Measurements from ENCODE around the gene TAS1R2. TPM values are rescaled to one million over a fixed set of nuclear protein-coding genes. Genes with fewer than 3 reads are reported as not detected.

The TAS1R2 gene
- total and polyA plus RNA-seq, 9 of the 15 experiments (the other 6 are each of a cell fraction or from before 2014, with no cell fraction given): not detected

GRCh38 chr1:18884419-18884717 is 24.9 kb upstream of the TAS1R2 start:
- intact Hi-C loops (cut with micrococcal nuclease) (loop anchor here (1.0 kb wide), 1 partner anchor 29 kb away; no protein-coding TSS in a partner anchor), in situ Hi-C loops (cut with MboI) (loop anchor here (10.0 kb wide), 2 partner anchors 360 to 770 kb away; no protein-coding TSS in a partner anchor)
- POLR2A ChIA-PET: interaction anchor here (0.6 to 1.1 kb wide), 5 partner anchors 9 to 358 kb away, joined by 3 to 5 read pairs (median 3); no protein-coding TSS in a partner anchor
- TF ChIP-seq HDGF (IDR thresholded peaks at IDR 0.05) (0 out of 2 replicates have a peak, but pooled peaks have one; percentile 4), ZKSCAN3 (CRISPR knock-in tag; IDR thresholded peaks at IDR 0.05) (no peak)
- DNase-seq (ENCODE audit: extremely low read depth in 1 of 4, low spot score in 3 of 4): no peak
- no peaks in the 10 kb centered on the region for H3K27me3 ChIP-seq (ENCODE audit: control insufficient read depth in 2 of 2, insufficient read depth in 2 of 2, low read length in 2 of 2)
- no peak overlapping the region for H3K9ac ChIP-seq (ENCODE audit: insufficient read depth in 1 of 2, low read depth in 2 of 2, low read length in 2 of 2)
- peaks cover 0 to 13% of the 10 kb centered on the region in 2 experiments; a peak in 1 of 5 replicates for H3K4me1 ChIP-seq (replicated peaks in 1 of 2; ENCODE audit: control insufficient read depth in 2 of 2, insufficient read depth in 2 of 2, low read length in 2 of 2)
- no peak overlapping the region for H3K27ac ChIP-seq (ENCODE audit: extremely low read depth, low read depth, low read length)
- no peak overlapping the region for H3K4me2 ChIP-seq (ENCODE audit: insufficient read depth, low read length)
- H3K36me3 ChIP-seq (ENCODE audit: control insufficient read depth, insufficient read depth, low read length): peaks cover 12% of the 10 kb centered on the region; the same call in 1 of the 3 replicates
- peaks cover 3% of the 10 kb centered on the region; the same call in 1 of the 2 replicates for H4K20me1 ChIP-seq (replicated peaks; ENCODE audit: control insufficient read depth, insufficient read depth, low read length)
- H3K79me2 ChIP-seq (ENCODE audit: control insufficient read depth, insufficient read depth, low read length): no peaks in the 10 kb centered on the region
- H3K4me3 ChIP-seq: no peak overlapping the region
- WGBS (ENCODE audit: insufficient coverage, low coverage, missing lambda C conversion rate): 21% methylated on average over 4 of the region's 4 CpGs
- FAIRE-seq: no peak
- no TSS peak for BruUV-seq (replicated peaks)
- no peak overlapping the region for H2AFZ ChIP-seq (ENCODE audit: low read depth, low read length)
- peak; percentile 25; the same call in 2 of the 3 replicates for ATAC-seq
- H3K9me3 ChIP-seq (replicated peaks; ENCODE audit: control insufficient read depth, insufficient read depth, low read depth, low read length): no peaks in the 10 kb centered on the region
- CTCF ChIA-PET (ENCODE audit: low intra/inter-chr PET ratio): interaction anchor here (0.7 to 7.0 kb wide), 7 partner anchors 18 to 766 kb away, joined by 3 to 108 read pairs (median 5); partner anchors contain the start of gene ALDH4A1
- H3K9me1 ChIP-seq (ENCODE audit: control insufficient read depth, insufficient read depth, low read length): no peaks in the 10 kb centered on the region

DNA sequence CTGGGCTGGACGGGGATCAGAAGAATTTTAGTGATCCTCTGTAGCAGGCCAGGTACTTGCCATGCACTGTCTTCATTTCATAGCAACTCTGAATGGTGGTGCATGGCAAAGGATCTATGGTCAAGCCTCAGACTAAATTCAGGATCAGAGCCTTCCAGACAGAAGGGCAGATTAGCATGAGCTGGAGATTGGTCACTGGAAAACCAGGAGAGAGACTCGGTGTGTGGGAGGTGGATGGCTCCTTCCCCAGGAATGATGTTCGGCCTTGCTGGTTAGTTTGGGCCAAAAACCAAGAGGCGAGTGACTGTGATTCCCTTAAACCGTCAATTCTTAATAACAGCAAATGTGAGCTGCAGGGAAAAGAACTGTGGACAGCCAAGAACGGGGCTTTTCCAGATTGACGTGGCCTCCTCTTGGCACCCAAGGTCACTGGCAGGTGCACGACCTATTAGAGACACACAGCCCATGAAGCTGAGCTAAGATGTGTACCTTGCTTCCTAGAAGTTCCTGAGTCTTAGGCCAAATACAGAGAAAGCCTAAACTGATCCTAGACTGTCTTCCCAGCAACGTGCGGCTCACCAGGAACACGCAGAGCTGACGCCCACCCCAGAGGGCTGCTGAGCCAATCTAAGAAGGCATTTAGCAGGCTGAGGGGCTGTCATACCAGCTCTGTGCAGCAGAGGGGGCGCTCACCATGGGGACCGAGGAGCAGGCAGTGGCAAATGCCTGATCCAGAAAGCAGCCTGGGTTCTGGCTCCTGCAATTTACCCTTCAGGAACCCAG is 24.4 kb upstream of the TAS1R2 start:
- Histone ChIP-seq H3K9me1 (ENCODE audit: control insufficient read depth, insufficient read depth, low read length) (no peaks in the 10 kb centered on the region), H3K79me2 (ENCODE audit: control insufficient read depth, insufficient read depth, low read length) (no peaks in the 10 kb centered on the region), H3K9ac (ENCODE audit: insufficient read depth in 1 of 2, low read depth in 2 of 2, low read length in 2 of 2) (no peak overlapping the region), H3K27me3 (ENCODE audit: control insufficient read depth in 2 of 2, insufficient read depth in 2 of 2, low read length in 2 of 2) (no peaks in the 10 kb centered on the region), H3K4me1 (replicated peaks in 1 of 2; ENCODE audit: control insufficient read depth in 2 of 2, insufficient read depth in 2 of 2, low read length in 2 of 2) (peaks cover 0 to 15% of the 10 kb centered on the region in 2 experiments; a peak in 1 of 5 replicates), H3K36me3 (ENCODE audit: control insufficient read depth, insufficient read depth, low read length) (peaks cover 12% of the 10 kb centered on the region; the same call in 1 of the 3 replicates), H3K9me3 (replicated peaks; ENCODE audit: control insufficient read depth, insufficient read depth, low read depth, low read length) (no peaks in the 10 kb centered on the region), H2AFZ (ENCODE audit: low read depth, low read length) (no peak overlapping the region), H3K4me2 (ENCODE audit: insufficient read depth, low read length) (no peak overlapping the region), H3K27ac (ENCODE audit: extremely low read depth, low read depth, low read length) (no peak overlapping the region), H3K4me3 (no peak overlapping the region), H4K20me1 (replicated peaks; ENCODE audit: control insufficient read depth, insufficient read depth, low read length) (peaks cover 3% of the 10 kb centered on the region; the same call in 1 of the 2 replicates)
- intact Hi-C loops (cut with micrococcal nuclease) (loop anchor here (1.0 kb wide), 1 partner anchor 29 kb away; no protein-coding TSS in a partner anchor), in situ Hi-C loops (cut with MboI) (loop anchor here (10.0 kb wide), 2 partner anchors 361 to 771 kb away; no protein-coding TSS in a partner anchor)
- ChIA-PET POLR2A (interaction anchor here (0.6 to 0.7 kb wide), 3 partner anchors 9 to 76 kb away, joined by 3 to 4 read pairs (median 4); no protein-coding TSS in a partner anchor), CTCF (ENCODE audit: low intra/inter-chr PET ratio) (interaction anchor here (0.6 to 7.0 kb wide), 7 partner anchors 19 to 767 kb away, joined by 3 to 108 read pairs (median 5); partner anchors contain the start of gene ALDH4A1)
- ATAC-seq: peak; percentile 94
- WGBS (ENCODE audit: insufficient coverage, low coverage, missing lambda C conversion rate): 28% methylated on average over 14 of the region's 14 CpGs
- DNase-seq (ENCODE audit: extremely low read depth in 1 of 4, low spot score in 3 of 4): peak; percentile 79 to 82 (median 82)
- no TSS peak for BruUV-seq (replicated peaks)
- peak; percentile 97 for FAIRE-seq
- TF ChIP-seq MAFK (IDR thresholded peaks at IDR 0.05; ENCODE audit: low read length): 0 out of 2 replicates have a peak, but pooled peaks have one; percentile 15
- no peak for TF ChIP-seq ADNP (tag; IDR thresholded peaks at IDR 0.05)
- TF ChIP-seq, protein P1, sequence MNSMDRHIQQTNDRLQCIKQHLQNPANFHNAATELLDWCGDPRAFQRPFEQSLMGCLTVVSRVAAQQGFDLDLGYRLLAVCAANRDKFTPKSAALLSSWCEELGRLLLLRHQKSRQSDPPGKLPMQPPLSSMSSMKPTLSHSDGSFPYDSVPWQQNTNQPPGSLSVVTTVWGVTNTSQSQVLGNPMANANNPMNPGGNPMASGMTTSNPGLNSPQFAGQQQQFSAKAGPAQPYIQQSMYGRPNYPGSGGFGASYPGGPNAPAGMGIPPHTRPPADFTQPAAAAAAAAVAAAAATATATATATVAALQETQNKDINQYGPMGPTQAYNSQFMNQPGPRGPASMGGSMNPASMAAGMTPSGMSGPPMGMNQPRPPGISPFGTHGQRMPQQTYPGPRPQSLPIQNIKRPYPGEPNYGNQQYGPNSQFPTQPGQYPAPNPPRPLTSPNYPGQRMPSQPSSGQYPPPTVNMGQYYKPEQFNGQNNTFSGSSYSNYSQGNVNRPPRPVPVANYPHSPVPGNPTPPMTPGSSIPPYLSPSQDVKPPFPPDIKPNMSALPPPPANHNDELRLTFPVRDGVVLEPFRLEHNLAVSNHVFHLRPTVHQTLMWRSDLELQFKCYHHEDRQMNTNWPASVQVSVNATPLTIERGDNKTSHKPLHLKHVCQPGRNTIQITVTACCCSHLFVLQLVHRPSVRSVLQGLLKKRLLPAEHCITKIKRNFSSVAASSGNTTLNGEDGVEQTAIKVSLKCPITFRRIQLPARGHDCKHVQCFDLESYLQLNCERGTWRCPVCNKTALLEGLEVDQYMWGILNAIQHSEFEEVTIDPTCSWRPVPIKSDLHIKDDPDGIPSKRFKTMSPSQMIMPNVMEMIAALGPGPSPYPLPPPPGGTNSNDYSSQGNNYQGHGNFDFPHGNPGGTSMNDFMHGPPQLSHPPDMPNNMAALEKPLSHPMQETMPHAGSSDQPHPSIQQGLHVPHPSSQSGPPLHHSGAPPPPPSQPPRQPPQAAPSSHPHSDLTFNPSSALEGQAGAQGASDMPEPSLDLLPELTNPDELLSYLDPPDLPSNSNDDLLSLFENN (IDR thresholded peaks at IDR 0.05; ENCODE audit: low read depth in 2 of 2, low read length in 2 of 2): no peak
- no peak for TF ChIP-seq RFX7 (CRISPR knock-in tag; IDR thresholded peaks at IDR 0.05)
- no peak for TF ChIP-seq ELK3 (CRISPR knock-in tag; IDR thresholded peaks at IDR 0.05)
- TF ChIP-seq SP1 (CRISPR knock-in tag; IDR thresholded peaks at IDR 0.05): no peak
- no peak for TF ChIP-seq PRPF4 (IDR thresholded peaks at IDR 0.05; ENCODE audit: insufficient read depth, low read depth, low read length, poor library complexity, severe bottlenecking)
